ENCODE measurements around the gene GPC6. TPM values are rescaled to one million over a fixed set of nuclear protein-coding genes. Genes with fewer than 3 reads are reported as not detected.

The GPC6 gene
- total RNA-seq, 2 donors from 2014 or later: 35.9 to 61.9 TPM

DNA sequence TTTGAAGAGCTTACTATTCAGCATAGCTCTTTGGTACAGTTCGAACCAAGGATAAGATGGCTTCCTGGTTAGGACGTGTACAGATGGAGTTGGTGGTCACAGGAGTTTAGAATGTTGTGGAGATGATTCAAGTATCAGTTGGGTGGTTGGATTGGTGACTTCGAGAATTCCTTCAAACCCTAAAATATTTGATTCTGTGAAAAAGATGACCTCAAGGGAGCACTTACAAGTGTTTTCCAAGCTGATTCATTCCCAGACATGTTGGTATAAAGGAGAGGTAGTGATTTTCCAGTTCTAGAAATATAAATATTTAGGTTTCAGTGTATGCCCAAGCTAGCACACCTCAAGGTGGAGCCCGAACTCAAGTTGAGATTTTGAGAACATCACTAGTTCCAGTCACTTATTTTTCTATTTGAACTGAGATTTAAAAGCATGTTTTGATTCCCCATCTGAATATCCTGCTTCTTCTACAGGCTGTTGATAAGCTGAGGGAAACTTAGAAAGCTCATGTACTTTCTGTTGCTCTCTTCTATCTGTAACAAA lies 946.8 kb downstream of the GPC6 start:
- DNase-seq (ENCODE audit: low spot score): no peak
- intact Hi-C loops (cut with DNase I): no loop called here

GRCh38 chr13:94174009-94174408 lies 947.4 kb downstream of the GPC6 start:
- intact Hi-C loops (cut with DNase I): no loop called here

DNA sequence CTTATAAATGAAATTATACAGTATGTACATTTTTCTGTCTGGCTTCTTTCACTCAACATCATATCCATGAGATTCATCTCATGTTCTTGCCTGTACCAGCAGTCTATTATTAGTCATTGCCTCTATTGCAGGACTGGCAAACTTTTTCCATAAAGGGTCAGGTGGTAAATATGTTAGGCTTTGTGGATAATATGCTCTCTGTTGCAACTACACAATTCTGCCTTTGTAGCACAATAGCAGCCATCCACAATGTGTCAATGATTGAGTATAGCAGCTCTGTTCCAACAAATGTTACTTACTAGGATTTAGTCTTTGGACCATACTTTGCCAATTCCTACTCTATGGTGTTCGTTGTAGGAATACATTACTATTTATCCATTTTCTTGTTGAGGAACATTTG lies 948.5 kb downstream of the GPC6 start:
- DNase-seq (ENCODE audit: low spot score): no peak
- intact Hi-C loops (cut with DNase I): no loop called here

More at GRCh38 chr13:94174009-94174408, 947.4 kb downstream of the GPC6 start:
- DNase-seq (ENCODE audit: low spot score): no peak

GRCh38 chr13:94176561-94176960 lies 950.0 kb downstream of the GPC6 start:
- intact Hi-C loops (cut with DNase I): no loop called here

GRCh38 chr13:94177041-94177440 lies 950.4 kb downstream of the GPC6 start:
- intact Hi-C loops (cut with DNase I): no loop called here
- no peak for DNase-seq (ENCODE audit: low spot score)

More at GRCh38 chr13:94176561-94176960, 950.0 kb downstream of the GPC6 start:
- DNase-seq (ENCODE audit: low spot score): no peak

- DNase-seq (ENCODE audit: low spot score): no peak
- intact Hi-C loops (cut with DNase I): no loop called here
These were observed 952.1 kb downstream of the GPC6 start for GRCh38 chr13:94178625-94179244.

- DNase-seq (ENCODE audit: low spot score): no peak
- intact Hi-C loops (cut with DNase I): no loop called here
These were observed 955.0 kb downstream of the GPC6 start for GRCh38 chr13:94181461-94182107.

GRCh38 chr13:94182185-94182761 lies 955.7 kb downstream of the GPC6 start:
- intact Hi-C loops (cut with DNase I): no loop called here
- no peak for DNase-seq (ENCODE audit: low spot score)

DNA sequence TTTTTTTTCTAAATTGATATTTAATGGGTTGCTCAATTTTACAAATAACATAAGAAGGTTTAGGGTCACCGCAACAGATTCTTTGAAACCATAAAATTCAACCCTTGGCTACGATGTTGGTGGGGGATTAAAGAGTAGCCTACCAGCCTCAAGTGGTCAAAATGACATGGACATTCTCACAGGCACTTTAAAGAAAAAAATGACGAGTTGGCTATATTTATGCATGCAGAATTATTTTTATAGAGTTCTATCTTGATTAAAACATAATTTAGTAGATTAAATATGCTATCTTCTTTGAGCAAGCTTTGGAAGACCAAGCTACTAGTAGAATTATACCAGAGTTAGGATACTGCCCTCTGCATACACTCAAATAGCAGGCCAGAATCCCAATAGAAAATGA lies 959.9 kb downstream of the GPC6 start:
- DNase-seq (ENCODE audit: low spot score): no peak
- intact Hi-C loops (cut with DNase I): no loop called here

GRCh38 chr13:94188201-94188854 lies 961.7 kb downstream of the GPC6 start:
- intact Hi-C loops (cut with DNase I): no loop called here
- no peak for DNase-seq (ENCODE audit: low spot score)

DNA sequence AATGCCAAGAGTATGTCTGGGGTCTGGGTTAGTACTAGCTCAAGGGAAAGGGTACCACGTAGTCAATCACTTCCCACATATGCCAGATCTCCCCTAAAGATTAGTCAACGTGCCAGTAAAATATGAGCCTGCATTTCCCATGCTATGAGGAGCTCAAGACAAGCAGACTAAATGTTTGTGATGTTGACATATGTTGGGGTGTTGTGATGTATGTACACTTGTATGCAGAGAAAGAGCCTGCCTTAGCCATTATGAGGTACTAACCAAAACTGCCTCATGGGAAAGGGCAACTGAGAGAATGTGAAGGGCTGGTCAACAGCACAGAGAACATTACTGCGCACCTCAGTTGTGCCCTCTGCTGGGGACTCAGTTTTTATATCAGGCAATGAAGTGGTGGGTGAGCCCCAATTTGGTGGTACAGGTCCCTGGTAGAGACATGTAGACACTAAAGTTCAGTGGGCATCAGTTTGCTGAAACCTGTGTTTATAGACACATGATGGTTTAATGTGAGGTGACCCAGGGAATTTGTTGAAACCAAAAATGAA lies 965.9 kb downstream of the GPC6 start:
- no peak for DNase-seq (ENCODE audit: low spot score)
- intact Hi-C loops (cut with DNase I): no loop called here

DNA sequence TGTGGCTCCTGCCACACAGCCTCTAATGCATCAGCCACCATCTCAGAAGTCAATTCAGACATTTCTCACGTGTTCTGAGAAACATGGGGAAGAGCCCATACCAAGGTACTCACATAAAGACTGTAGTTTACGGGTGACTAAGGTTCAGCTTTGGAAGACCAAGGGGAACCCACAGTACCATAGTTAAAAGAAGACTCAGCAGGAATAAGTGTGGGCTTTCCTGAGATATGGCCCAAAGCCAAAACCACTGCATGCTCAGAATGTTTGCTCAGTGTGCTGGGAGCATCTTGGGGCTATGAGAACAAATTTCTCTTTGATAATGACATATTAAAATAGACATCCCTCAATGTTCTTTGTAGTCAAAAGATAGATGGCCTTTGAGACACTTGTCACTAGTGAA lies 969.1 kb downstream of the GPC6 start:
- intact Hi-C loops (cut with DNase I): no loop called here
- DNase-seq (ENCODE audit: low spot score): no peak

DNA sequence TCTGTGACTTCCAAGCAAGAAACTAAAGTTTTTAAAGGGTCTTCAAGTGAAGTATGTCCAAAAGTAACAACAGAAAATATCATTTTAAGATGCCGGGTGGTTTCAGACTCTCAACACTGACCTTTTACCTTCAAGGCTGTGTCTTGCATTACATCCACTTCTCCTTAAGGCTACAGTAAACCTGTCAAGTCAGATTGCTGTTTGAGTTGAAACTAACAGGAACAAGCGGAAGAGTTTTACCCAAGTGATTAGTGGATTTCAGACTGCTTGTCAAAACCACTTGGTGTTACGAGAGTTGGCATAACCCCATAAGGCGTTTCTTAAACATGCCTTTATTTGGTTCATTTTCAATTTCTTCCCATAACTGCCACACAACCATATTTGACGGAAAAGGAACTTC lies 969.8 kb downstream of the GPC6 start:
- no peak for DNase-seq (ENCODE audit: low spot score)
- intact Hi-C loops (cut with DNase I): no loop called here

DNA sequence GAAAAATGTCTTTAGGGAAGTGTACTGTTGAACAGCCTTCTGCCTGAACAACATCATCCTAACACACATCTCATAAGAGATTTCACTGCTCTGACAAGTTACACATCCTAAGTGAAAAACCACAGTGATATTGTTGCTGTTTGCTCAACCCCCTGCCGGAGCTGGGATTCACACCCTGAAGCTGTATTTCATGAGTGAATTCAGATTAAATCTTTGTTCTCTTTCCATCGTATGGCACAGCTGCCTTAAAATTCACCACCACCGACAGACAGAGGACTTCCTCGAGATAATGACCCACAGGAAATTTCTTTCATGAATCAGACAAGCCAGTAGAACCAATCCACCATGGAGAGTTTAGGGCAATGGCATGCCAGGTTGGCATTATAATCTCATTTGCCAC lies 972.1 kb downstream of the GPC6 start:
- no peak for DNase-seq (ENCODE audit: low spot score)
- intact Hi-C loops (cut with DNase I): no loop called here

- intact Hi-C loops (cut with DNase I): no loop called here
- no peak for DNase-seq (ENCODE audit: low spot score)
These were observed 972.5 kb downstream of the GPC6 start for GRCh38 chr13:94199135-94199534.

DNA sequence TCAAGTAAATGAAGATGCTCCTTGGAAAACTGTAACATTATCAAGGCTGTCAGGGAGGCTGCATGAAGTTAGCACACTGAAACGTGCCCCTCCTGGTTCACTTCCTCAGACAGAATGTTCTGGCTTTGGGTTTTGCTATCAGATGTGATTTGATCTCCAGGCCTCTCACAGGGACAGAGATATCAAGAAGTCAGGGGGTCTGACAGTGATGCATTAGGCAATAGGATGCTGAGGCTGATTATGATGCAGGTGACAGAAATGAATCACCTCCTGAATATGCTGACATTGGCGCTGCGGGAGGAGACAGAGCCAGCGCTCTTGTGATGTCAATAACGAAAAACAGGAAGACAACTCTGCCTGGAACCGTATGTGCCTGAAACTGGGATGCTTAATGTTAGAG lies 974.4 kb downstream of the GPC6 start:
- no peak for DNase-seq (ENCODE audit: low spot score)
- intact Hi-C loops (cut with DNase I): loop anchor here in 1 of 2 donors (1.0 kb wide), 1 partner anchor 30 kb away; no protein-coding TSS in a partner anchor

DNA sequence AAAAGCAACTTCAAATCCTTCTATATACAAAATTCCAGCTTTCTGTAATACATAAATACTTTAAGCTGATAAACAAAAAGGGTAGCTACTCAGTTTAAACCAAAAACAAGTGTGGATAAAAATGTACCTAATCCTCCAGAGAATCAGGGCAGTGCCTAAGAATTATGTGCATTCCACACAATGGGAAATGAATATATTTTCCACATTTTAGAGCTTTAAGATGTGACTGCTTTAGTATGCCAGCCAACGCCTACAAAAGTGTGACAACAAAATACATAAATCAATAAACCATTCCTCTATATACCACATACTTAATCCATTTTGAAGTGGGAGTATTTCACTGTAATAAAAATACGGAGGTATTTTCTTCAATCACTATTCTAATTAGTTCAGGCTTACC lies 977.6 kb downstream of the GPC6 start:
- intact Hi-C loops (cut with DNase I): no loop called here
- no peak for DNase-seq (ENCODE audit: low spot score)

- intact Hi-C loops (cut with DNase I): no loop called here
- no peak for DNase-seq (ENCODE audit: low spot score)
These were observed 978.3 kb downstream of the GPC6 start for GRCh38 chr13:94204946-94205345.

GRCh38 chr13:94205896-94206295 lies 979.3 kb downstream of the GPC6 start:
- intact Hi-C loops (cut with DNase I): no loop called here
- no peak for DNase-seq (ENCODE audit: low spot score)

DNA sequence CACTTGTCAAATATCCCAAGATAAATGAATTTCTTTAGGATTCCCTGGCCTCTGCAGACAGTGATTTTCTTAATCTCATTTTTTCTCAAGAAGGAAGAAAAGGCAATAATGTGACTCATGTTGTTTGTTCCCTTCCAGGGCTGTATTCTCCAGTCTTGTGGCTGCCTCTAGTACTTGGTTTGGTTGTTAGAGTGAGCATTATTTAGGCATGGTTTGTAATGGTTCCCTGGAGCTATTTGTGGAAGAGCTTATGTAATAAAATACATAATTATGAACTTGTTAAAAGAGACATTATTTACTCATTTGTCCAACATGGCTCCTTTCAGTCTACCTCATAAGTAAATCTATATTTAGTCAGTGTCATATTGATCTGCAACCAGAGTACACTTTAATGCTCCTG lies 982.5 kb downstream of the GPC6 start:
- DNase-seq (ENCODE audit: low spot score): no peak

More for the DNA sequence above, 982.5 kb downstream of the GPC6 start:
- intact Hi-C loops (cut with DNase I): no loop called here
